KG1 (cell line): Measurements from ENCODE around the gene SIX5.
A peak's percentile ranks its signal among the peaks of the same experiment; 100 is the strongest.
"Not testable (repeated sequence)": the region's sequence is repeated elsewhere in the genome, so short reads cannot be mapped to it uniquely, and the experiment has no call there.

Experiments used
- DNase-seq: peaks from one replicate; lab custom pipeline; 2025; lab: John Stamatoyannopoulos, UW

Gene SIX5

GRCh38 chr19:45768984-45769782 lies at the start of gene SIX5:
Gene SIX5 (minus strand): TSS chr19:45769252. CDS start chr19:45768844, 408 bp downstream.
- peak; percentile 94 for DNase-seq

- no peak for DNase-seq
These were observed 48.8 kb upstream of the SIX5 start for GRCh38 chr19:45817725-45818301.

- DNase-seq, result peak; percentile 95
These were observed 48.1 kb upstream of the SIX5 start for GRCh38 chr19:45817010-45817724.

- DNase-seq, result no peak
These were observed 47.4 kb upstream of the SIX5 start for GRCh38 chr19:45816236-45817009.

- no peak for DNase-seq
These were observed 46.6 kb upstream of the SIX5 start for GRCh38 chr19:45815481-45816216.

GRCh38 chr19:45814851-45815480 lies 45.9 kb upstream of the SIX5 start, which contains the start of gene RSPH6A:
Gene RSPH6A (minus strand): TSS chr19:45815308. CDS start chr19:45815176, 132 bp downstream.
- DNase-seq, result no peak

GRCh38 chr19:45814166-45814780 lies 45.2 kb upstream of the SIX5 start:
- DNase-seq, result no peak

GRCh38 chr19:45812297-45812696 lies 43.2 kb upstream of the SIX5 start:
- DNase-seq, result no peak

GRCh38 chr19:45809643-45810159 lies 40.6 kb upstream of the SIX5 start:
- peak; percentile 26 for DNase-seq

GRCh38 chr19:45805719-45806118 lies 36.7 kb upstream of the SIX5 start:
- no peak for DNase-seq

- DNase-seq, result no peak
These were observed 35.8 kb upstream of the SIX5 start for GRCh38 chr19:45804959-45805230.

GRCh38 chr19:45804140-45804958 lies 35.3 kb upstream of the SIX5 start:
- DNase-seq, result no peak

- DNase-seq, result no peak
These were observed 32.6 kb upstream of the SIX5 start for GRCh38 chr19:45801603-45802175.

GRCh38 chr19:45800070-45800553 lies 31.1 kb upstream of the SIX5 start:
- no peak for DNase-seq

- DNase-seq, result not testable (repeated sequence)
These were observed 30.5 kb upstream of the SIX5 start for GRCh38 chr19:45799541-45799940.

GRCh38 chr19:45798995-45799517 lies 30.0 kb upstream of the SIX5 start:
- peak; percentile 20 for DNase-seq

- DNase-seq, result no peak
These were observed 25.6 kb upstream of the SIX5 start for GRCh38 chr19:45794627-45795026.

- no peak for DNase-seq
These were observed 24.8 kb upstream of the SIX5 start for GRCh38 chr19:45793876-45794275.

GRCh38 chr19:45793178-45793564 lies 24.1 kb upstream of the SIX5 start:
- DNase-seq, result no peak
